GM12874 (cell line): ENCODE measurements around the gene NEK11.

Experiments used
- CTCF ChIP-seq: IDR thresholded peaks from 2 replicates; pipeline ENCODE4 v1.5.1; 2011; ENCODE audit warnings: low read depth, mild to moderate bottlenecking, control low read depth, low read length, moderate library complexity; ENCODE audit not compliant: insufficient read depth

The NEK11 gene

DNA sequence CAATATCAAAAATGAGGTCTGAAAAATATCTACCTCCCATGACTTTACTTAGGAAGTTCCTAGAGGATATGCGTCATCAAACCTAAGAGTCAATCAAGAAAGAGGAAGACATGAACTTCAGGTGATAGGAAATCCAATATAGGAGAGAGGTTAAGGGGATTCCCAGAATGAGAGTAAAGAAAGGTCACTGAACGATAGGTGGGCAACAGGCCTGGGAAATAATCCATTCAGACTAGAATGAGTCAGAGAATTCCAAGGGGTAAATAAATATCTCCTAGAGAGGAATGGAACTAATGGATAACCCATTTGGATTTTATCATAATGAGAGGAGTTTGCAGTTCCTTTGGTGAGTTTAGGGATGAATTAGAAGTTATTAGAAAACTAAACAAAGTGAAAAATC lies 223.8 kb downstream of the NEK11 start:
- no peak for TF ChIP-seq CTCF

DNA sequence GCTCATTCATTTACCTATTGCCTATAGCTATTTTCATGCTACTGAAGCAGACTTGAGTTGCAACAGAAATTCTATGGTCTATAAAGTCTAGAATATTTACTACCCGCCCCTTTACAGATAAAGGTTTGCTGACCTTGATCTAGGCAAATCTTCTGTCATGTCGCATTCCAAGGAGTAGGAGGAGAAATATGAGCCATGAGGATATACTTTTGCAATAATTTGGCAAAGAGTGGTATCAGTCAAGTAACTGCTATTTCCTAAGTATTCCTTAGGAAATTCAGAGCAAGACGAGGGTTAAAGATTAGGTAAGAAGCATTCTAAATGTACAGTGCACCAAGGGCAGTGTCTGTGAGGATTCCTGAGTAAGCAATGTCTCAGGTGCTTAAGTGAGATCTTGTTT lies 233.8 kb downstream of the NEK11 start:
- TF ChIP-seq CTCF, result no peak

DNA sequence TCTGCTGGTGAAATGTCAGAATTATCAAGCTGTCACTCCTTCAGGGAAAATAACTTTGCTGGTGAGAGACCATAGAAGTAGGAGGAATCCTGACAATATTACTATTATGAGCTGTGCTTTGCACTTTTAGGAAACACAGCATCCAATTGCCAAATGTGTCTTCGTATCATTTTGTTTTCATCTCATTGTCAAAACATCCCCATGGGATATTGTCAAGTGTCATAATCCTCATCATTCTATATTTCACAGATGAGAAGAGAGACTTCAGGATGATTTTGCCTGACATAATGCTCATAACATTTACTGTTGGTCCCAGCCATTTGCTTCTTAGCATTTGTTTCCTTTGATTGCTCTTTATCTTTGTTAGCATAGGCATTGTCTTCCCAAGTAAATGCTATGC lies 234.4 kb downstream of the NEK11 start:
- no peak for TF ChIP-seq CTCF

DNA sequence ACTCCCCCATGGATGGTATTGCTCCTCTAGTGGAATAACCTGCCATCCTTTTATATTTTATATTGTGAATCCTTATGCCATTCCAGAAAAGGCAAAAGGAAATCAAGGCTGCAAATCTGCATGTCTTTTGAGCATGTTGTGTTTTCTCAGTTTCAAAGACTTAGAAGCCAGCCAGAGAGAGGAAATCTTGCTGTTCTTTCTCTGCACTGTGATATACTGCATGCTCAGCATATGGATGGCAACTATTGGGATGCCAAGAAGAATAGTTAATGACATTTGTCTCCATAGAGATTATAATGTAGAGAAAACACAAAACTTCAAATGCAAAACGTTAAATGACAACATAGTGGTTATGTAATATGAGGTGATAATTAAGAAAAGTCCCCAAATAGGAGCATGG lies 248.9 kb downstream of the NEK11 start:
- no peak for TF ChIP-seq CTCF

DNA sequence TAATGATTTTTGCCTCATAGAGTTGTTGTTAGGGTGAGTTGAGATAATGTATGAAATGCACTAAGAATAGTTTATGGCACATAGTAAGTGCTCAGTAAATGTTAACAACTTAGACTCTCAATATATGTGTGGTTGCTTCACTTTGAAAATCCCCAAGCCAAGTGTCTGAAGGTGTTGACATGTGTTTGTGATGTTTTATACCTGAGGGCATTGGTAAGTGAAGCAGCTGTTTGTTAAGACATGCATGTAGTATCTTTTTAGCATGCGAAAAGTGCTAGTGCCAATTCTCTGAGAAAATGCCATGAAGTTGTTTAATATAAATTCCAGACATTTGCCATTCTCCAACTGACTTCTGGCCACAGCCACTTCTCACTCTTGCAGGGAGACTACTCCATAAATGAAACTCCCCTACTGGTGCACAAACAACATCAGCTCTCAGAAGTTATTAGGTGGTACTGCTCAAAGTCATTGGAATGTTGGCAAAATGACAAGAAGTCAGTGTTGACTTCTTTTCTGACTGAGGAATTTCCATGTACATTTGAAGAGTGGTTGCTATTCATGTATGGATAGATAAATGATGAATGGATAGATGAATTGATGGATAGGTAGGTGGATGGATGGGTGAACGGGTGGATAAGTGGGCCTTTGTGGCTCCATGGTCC lies 251.3 kb downstream of the NEK11 start:
- TF ChIP-seq CTCF, result no peak

- TF ChIP-seq CTCF, result no peak
These were observed 252.9 kb downstream of the NEK11 start for GRCh38 chr3:131279577-131279976.

DNA sequence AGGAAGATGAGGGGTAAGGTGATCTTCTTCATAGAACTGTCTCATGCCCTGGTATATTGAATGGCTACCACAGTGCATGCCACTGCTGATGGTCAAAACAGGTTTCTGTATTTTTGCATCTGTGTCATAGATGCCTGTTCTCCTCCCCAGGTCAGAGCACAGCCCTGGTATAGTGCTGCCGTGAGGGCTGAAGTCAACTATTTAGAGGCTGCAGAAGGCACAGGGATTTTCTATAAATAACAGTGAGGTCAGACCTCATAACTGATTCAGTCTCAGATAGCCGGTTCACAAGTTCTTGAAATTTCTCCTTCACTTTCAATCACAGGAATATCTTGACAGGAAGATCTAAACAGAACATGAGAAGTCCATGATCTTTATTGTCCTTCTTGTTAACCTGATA lies 255.7 kb downstream of the NEK11 start:
- TF ChIP-seq CTCF, result no peak
